Frontal cortex (tissue), 4 donors: ENCODE data around the gene TMEM38A. TPM values are rescaled to one million over a fixed set of nuclear protein-coding genes. Genes with fewer than 3 reads are reported as not detected.

Experiments
- DNase-seq, 2 donors: peaks; one replicate each; pipeline ENCODE4 v3.0.0; 2012; ENCODE audit warnings: low spot score in 2 of 2
- FAIRE-seq: peaks from 2 replicates; lab custom pipeline; 2012; peaks lifted over from hg19 to GRCh38; lab: Jason Lieb, UNC
- total RNA-seq: library from RNA; depleted of rRNA; stranded (reverse); fragments of >200 nt; gene quantifications from one replicate; pipeline ENCODE4 v1.2.3, GENCODE V29; 2014
- donor health status: control.
- donor health status: control.
- donor health status: control.

Gene TMEM38A, protein sequence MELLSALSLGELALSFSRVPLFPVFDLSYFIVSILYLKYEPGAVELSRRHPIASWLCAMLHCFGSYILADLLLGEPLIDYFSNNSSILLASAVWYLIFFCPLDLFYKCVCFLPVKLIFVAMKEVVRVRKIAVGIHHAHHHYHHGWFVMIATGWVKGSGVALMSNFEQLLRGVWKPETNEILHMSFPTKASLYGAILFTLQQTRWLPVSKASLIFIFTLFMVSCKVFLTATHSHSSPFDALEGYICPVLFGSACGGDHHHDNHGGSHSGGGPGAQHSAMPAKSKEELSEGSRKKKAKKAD
- total RNA-seq = 8.6 TPM

DNA sequence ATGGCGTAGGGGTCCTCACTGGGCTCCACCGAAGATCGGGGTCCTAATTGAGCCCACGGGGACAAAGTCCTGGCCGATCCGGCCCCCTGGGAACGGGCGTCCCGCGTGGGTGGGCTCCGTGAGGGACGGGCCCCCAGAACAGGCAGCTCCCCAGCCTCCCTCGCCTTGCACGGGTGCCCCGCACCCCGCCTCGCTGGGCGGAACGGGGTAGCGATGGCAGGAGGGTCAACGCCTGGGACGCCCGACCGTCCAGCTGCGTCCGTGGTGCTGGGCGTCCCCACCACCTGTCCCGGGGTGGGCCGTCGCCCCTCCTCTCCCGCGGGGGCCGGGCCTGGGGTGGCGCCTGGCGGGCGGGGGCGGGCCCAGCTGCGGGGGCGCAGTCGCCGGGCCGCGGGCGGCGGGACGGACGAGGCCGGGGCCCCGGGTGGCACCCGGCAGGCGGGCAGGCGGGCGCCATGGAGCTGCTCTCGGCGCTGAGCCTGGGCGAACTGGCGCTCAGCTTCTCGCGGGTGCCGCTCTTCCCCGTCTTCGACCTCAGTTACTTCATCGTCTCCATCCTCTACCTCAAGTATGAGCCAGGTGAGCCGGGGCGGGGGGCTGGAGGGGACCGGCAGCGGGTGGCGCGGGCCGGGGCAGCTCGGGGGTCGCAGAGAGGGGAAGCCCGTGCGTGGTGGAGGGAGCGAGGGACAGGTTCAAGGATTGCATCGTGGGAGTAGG, at the start of gene TMEM38A:
Gene TMEM38A (plus strand): TSS at position 377 of the 717 bp plus-strand sequence. CDS start 79 bp downstream, at position 456.
- peak; percentile 69 to 70 for DNase-seq

DNA sequence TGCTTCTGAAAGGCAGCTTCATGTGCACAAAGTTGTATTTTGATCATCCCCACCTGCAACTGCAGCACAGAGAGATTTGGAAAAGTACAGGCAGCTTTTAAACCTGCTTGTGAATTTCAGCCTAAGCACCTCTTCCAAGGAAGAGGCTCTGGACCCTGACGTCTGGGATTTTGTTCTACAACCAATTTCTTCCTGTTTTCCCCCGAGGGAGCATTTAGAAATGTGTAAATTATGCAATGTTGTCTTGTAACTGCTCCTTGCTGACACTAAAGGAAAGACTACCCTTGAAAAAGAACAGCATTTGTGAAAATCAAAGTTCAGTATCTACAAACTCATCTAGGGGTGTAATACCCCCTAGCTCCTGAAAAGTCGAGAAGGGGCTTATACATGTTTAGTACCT, 48.3 kb upstream of the TMEM38A start:
- no peak for DNase-seq
- no peak for FAIRE-seq

More for the DNA sequence above, at the start of gene TMEM38A:
- no peak for FAIRE-seq

DNA sequence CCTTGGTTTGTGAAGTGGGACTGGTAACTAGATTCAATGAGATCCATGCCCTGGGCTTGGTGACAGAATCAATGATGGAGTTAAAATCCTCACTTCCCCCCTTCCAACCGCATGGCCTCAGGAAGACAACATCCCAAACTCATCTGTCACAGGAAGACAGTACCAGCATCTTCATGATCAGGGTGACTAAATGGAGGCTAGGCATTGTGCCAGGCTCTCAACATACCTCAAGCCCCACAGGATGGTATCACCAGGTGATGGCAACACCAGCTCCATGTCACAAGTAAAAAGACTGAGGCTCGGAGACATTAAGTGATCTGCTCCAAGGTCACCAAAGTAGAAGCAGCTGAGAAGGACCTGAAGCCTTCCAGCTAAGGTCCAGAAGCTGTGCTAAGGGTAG, 47.1 kb upstream of the TMEM38A start:
- no peak for DNase-seq
- no peak for FAIRE-seq

DNA sequence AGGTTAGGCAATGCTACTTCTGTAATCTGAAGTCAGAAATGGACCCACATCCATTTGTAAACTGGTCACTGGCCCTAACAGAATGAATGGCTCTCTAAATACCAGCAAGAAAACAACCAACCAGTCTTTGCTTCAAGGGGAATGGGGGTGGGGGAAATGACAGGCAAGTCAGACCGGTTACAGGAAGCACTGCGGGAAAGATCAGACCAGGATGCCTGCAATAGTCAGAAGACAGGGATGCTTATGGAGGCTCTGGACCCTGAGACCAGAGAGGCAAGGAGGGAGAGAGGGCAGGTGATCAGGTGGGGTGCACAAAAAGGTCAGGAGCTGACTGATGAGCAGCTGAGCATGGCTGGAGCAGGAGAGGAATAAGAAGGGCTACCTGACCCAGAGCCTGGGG, 46.0 kb upstream of the TMEM38A start:
- no peak for FAIRE-seq
- DNase-seq = no peak

DNA sequence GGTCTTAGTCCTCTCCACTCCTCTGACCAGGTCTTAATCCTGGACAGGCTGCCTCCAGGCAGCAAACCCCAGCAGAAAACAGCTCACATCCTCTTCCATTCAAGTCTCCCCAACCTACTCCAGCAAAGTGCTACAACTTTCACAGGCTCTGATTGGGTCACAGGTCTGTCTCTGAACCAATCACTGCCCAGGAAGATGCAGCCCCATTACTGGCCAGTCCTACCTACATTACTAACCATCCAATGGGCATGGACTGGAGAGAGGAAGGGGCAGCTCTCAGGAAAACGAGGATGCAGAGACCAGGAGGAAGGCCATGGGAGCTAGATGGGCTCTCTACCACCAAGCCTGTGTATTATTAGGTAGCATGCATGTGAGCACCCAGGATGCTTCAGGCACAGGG, 45.1 kb upstream of the TMEM38A start:
- no peak for FAIRE-seq
- DNase-seq = no peak

DNA sequence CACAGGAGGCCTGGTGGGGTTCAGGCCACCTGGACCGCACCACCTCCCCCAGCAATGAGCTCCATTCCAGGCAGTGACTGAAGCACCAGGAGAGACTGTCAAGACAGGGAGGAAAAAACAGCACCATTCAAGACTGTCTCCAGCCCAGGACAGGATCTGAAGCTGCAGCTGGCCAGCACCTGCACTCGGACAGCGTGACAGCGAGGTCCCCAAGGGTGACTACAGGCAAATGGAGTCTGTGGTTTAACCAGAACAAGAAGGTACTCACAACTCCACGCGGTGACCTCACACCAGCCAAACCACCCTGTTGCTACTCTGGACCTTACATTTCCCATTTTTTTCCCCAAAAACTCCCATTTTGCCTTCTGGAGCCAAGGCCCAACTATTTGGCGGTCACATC, 42.7 kb upstream of the TMEM38A start:
- no peak for DNase-seq
- no peak for FAIRE-seq

DNA sequence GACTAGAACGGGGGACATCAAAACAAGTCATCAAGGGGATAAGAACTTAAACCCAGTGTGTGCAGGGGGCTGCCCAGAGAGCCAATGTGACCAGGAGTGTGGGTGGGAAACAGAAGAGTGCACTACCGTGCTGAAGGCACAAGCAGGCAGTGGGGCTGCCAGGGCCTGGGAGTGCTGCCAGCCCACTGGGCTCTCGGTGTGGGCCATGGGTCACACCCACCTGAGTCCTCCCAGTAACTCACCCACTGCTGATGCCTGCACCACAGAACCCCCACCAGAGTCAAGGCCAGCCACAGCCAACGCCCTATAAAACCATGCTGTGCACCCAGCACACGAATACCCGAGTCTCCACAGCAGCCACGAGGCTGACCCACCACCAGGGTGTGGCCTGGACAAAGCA, 41.5 kb upstream of the TMEM38A start:
- DNase-seq (no peak), FAIRE-seq (no peak)

DNA sequence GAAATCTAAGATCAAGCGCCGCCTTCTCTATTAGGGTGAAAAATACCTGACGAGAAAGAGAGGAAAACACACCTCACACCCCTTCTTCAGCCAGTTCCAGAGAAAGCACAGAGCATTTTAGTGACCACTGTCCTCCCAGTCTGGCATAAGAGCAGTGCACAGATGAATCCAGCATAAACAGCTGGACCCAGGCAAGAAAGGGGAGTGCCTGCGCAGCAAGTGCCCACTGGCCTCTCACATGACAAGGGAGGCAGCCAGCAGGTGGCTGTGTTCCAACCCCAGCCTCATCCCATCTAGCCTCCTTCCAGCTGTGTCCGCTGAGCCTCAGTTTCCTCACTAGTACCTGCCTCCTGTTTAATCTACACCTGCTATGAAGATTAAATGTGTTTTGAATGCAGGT, 40.9 kb upstream of the TMEM38A start:
- FAIRE-seq (no peak), DNase-seq (no peak)

DNA sequence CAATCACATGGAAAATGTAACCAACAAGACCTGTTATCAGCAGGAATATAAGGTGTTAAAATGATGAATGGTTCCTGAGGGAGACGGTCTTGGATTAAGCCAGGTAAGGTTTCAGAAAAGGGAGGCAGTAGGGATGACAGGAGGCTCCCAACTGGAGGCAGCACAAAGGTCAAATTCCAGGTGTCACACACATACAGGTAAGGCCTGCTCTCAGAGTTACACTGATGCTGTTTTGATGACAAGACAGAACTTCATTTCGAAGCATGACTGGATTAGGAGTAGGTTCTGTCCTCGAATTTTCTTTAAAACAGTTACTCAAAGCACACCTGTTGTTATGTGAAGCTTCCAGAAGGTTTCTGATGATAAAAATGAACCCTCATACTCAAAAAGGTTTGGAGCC, 40.4 kb upstream of the TMEM38A start:
- DNase-seq = no peak
- FAIRE-seq = no peak

DNA sequence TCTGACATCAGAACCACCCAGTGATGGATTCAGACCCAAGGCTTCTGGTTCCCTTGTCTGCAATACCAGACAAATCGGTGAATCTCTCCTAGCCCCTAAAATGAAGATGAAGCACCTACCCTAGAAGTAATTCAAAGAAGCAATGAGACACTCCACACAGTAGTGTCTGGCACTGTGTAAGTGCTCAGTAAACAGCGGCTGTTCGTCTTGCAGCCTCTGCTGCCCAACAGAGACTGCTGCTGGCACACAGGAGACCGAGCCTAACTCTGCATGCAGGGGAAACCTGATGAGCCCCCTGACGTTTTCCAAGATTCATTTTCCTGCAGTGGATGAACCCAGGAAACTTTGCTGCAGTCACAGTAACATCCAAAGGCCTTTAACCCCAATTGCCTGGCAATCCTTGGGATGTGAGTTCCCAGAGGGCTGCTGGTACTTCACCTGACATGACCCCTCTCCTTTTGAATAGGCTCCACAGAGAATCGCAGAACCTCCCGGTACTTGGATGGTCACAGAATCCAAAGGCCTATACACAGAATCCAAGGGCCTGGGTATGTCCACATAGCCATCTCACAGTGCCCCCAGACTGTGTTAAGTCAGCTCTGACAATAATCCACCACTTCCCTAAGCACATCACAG, 39.7 kb upstream of the TMEM38A start:
- DNase-seq (no peak), FAIRE-seq (no peak)

DNA sequence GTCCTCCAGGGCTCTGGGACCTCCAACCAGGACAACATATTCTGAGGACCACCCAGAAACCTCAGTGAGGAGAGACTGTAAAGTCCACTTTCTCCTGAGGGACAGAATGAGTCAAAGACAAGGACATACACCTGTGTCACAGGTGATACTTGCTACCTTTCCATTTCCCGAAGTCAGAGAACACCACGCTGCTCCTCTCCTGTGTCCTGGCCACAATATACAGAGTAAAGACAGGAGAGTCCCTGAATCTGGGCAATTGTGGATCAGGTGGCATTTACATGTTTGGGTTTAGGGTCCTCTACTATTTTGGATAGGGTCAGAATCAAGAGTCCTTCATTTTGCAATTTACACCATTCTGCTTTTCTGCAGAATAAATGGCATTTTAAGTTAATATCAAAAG, 37.9 kb upstream of the TMEM38A start:
- DNase-seq = no peak
- FAIRE-seq = no peak

DNA sequence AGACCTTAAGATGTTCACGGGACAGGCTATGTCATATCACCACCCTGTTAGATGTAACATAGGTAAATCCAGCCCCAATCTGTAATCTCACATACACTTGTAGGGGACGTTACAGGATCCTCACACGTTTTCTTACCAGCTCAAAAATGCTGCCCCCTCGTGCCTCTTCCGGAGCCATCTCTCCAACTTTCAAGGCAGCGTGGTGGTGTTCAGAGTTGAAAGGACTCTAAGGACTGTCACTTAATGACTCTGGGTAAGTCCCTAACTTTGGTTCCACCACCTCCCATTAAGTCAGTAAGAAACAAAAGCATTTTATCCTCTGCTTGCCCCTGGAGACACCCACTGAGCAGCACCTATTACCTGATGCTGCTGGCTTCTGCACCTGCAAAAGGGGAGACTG, 37.4 kb upstream of the TMEM38A start:
- DNase-seq (no peak), FAIRE-seq (no peak)

DNA sequence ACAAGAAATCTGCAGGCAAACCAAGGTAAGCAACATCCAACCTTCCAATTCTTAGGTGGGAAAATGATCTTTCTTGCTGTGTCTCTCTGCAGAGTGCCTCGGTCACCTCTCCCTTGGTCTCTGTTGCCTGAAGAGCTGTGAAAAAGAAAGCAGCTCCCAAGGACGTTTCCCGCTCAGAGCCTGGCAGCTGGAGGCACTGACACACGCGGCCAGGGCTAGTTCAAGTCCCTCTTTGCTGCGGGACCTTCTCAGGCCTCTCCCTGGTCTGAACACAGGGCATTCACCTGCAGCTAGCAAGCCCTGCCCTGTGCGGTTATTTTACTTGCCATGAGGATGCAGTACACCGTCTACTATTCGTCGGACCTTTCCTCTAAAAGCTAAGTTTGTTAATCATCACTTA, 36.7 kb upstream of the TMEM38A start:
- DNase-seq (no peak), FAIRE-seq (no peak)

DNA sequence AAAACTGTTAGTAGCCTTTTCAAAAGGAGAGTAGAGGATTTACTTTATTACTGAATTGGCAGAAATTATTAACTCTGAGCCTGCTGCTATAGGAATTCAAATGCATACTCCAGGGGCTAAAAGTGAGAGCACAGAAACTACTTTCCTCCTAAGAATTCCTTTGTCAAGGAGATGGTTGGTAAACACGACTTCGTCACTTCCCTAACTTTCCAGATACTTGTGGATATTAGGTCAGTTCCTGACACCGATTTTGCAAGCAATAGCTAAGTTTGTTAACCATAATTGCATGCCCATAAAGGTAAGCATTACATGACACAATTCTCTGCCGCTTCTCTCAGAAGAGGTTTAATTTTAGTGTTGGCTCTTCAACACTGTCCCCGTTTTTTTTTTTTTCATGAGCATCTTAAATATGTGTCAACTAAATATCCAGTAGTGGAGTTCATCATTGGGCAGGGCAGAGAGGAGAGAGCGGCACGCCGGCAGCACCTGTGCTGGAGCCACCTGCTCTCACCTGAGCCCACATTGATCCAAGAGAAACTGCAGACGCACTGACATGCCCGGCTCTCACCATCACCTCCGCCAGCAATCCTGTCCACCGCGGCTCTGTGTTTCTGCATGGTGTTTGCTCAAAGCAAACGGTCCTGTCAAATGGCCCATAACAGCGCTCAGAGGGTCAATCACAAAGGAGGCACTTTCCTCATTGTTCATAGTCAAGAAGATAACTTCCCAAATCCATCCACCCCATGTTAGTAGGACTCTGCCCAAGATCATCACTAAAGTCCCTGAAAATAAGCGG, 35.6 kb upstream of the TMEM38A start:
- FAIRE-seq = no peak

DNA sequence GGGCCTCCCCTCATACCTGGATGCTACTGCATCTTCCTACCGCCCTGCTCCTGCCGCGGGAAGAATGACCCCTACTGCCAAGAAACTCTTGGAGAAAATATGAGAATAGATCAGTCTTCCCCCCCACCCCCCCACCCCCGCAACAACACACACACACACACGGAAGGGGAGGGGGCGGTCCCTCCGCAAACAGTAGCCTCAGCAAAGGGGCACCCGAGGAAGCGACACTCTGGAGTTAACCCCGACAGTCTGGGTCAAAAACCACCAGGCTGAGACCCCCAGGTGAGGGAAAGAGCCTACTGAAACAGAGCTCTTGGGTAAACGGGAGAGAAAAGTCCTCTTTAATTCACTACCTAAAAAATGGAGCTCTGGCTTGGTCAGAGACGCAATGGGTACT, 34.1 kb upstream of the TMEM38A start:
- DNase-seq = no peak
- no peak for FAIRE-seq

More for the DNA sequence above, 35.6 kb upstream of the TMEM38A start:
- DNase-seq = no peak

DNA sequence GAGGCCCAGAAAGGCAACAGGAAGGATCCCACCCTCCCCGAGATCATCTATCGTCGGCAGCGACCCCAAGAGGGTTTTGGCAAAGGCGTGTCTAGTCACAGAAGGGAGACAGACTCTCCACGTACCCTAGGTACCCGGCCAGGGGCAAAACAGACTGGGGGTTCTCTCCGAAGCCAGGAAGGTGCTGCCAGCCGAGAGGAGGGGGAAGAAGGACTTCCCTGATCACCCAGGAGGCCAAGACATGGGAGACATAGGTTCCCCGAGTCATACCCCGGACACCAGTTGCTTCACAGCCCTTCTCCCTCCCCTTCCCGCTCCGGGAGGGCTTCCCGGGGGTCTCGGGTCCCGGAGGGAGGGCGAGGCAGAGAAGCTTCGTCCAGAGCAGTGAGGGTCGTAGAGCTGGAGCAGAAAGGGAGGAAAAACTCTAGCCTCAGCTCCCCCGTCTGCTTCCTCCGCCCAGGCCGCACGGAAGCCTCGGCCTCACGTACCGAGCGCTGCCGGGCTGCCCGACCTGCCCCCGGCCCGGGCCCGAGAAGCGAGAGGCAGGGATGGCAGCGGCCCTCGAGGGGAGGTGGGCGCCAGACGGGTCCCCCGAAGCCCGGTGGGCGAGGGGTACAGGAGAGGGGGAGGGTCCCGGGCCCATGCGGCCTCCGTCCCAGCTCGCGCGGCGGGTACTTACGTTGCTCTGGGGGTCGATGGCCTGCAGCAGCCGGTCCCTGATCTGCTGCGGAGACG, 33.6 kb upstream of the TMEM38A start:
- FAIRE-seq (no peak), DNase-seq (no peak)

DNA sequence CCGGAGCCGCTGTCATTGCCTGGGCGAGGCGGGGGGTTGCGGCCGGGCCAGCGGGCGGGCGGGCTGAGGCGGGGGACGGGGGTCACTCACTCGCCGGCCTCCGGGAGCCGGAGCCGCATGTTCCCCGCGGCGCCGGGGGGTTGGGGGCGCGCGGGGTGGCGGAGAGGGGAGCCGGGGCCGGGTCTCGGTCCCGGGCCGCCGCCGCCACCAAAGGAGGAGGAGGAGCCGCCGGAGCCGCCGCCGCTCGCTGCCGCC, 33.1 kb upstream of the TMEM38A start:
- FAIRE-seq = no peak
- peak in 1 of 2 donors; percentile 41 for DNase-seq

DNA sequence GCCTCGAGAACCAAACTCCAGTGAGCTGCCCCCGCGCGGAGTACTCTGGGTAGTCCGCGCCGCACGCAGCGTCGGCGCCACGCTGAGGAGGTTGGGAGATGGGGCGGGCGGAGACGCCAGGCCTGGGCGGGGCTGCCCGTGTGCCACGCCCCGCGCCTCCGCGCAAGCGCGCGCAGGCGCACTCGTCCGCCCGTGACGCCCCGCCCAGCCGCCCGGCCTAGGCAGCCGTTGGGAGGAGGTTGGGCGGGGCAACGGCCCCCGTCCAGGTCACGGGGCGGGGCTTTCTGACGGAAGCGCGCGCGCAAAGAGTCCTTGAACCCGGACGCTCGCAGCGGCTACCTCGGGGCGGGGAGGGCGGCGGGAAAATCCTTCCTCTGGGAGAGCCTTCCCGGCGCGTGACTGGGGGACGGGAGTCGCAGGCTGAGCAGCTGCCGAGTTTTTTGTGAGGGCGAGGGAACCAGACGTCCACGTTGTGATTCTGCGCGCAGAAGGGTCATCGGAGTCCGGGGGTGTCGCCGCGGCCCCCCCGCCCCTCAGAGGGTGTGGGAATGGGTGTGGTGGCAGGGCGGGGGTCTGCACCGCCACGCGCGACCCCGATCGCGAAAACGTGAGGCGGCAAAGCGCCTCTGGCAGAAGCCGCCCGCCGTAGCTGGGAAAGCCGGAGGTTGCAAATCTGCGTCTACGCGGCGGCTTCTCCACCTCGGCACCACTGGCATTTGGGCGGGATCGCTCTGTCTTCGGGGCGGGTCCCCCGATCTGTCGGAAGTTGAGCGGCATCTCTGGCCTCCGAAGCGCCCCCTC, 32.6 kb upstream of the TMEM38A start, which contains the start of gene MED26:
Gene MED26 (minus strand): TSS at position 22 of the 801 bp plus-strand sequence. CDS start 261 bp downstream, outside the sequence.
- DNase-seq = peak; percentile 99
- FAIRE-seq = no peak
